GM18520 (cell line): ENCODE results near the gene PYGO2.
"Not testable (repeated sequence)": the region's sequence is repeated elsewhere in the genome, so short reads cannot be mapped to it uniquely, and the experiment has no call there.

Source experiments
- ATAC-seq: cut with Tn5 transposase; IDR thresholded peaks from one replicate; pipeline ENCODE4 v1.9.1; 2021; ENCODE audit not compliant: unreplicated experiment

PYGO2 gene

GRCh38 chr1:154982897-154983648 is 21.5 kb upstream of the PYGO2 start, which contains the start of gene FLAD1:
TSS of gene FLAD1 (plus strand) at chr1:154983344. CDS start at chr1:154983695, 351 bp downstream.
- ATAC-seq, result peak; percentile 99

GRCh38 chr1:154982341-154982740 is 20.8 kb upstream of the PYGO2 start:
- no peak for ATAC-seq

- no peak for ATAC-seq
Observed at GRCh38 chr1:154978360-154978759, 16.8 kb upstream of the PYGO2 start.

GRCh38 chr1:154977762-154978161 is 16.2 kb upstream of the PYGO2 start:
- ATAC-seq, result not testable (repeated sequence)

GRCh38 chr1:154975409-154976059 is 14.0 kb upstream of the PYGO2 start:
- no peak for ATAC-seq

GRCh38 chr1:154974808-154975408 is 13.3 kb upstream of the PYGO2 start:
- peak; percentile 29 for ATAC-seq

- peak; percentile 81 for ATAC-seq
Observed at GRCh38 chr1:154974102-154974807, 12.7 kb upstream of the PYGO2 start, which contains the start of gene CKS1B. TSS of gene CKS1B (plus strand) at chr1:154974681. CDS start at chr1:154974746, 65 bp downstream.

- no peak for ATAC-seq
Observed at GRCh38 chr1:154973344-154974101, 11.9 kb upstream of the PYGO2 start.

GRCh38 chr1:154972517-154973343 is 11.1 kb upstream of the PYGO2 start:
- no peak for ATAC-seq

GRCh38 chr1:154972213-154972516 is 10.6 kb upstream of the PYGO2 start:
- no peak for ATAC-seq

- ATAC-seq, result no peak
Observed at GRCh38 chr1:154971341-154971998, 9.9 kb upstream of the PYGO2 start.

- ATAC-seq, result no peak
Observed at GRCh38 chr1:154970631-154971340, 9.2 kb upstream of the PYGO2 start, which contains the start of gene SHC1. TSS of gene SHC1 (minus strand) at chr1:154970747. CDS start at chr1:154970526, 221 bp downstream.

- no peak for ATAC-seq
Observed at GRCh38 chr1:154969860-154970452, 8.4 kb upstream of the PYGO2 start.

- no peak for ATAC-seq
Observed at GRCh38 chr1:154969246-154969645, 7.7 kb upstream of the PYGO2 start.

- ATAC-seq, result no peak
Observed at GRCh38 chr1:154968731-154969130, 7.1 kb upstream of the PYGO2 start.

GRCh38 chr1:154967331-154967950 is 5.9 kb upstream of the PYGO2 start:
- no peak for ATAC-seq

GRCh38 chr1:154966111-154966510 is 4.5 kb upstream of the PYGO2 start:
- ATAC-seq, result no peak

- ATAC-seq, result no peak
Observed at GRCh38 chr1:154964359-154964758, 2.8 kb upstream of the PYGO2 start.
